ENCODE data around the gene NUMBL.

DNA sequence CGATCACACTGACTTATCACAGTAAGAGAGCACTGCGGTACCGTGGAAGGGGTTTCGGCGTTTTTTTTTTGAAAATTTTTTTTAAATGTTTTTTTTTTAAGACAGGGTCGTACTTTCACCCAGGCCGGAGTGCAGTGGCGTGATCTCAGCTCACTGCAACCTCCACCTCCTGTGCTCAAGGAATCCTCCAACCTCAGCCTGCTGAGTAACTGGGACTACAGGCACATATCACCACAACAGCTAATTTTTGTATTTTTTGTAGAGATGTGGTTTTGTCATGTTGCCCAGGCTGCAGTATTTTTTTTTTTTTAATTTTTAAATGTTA lies 70.3 kb downstream of the NUMBL start:
- TF ChIP-seq POLR2AphosphoS5 (IDR thresholded peaks at IDR 0.05), result no peak
- TF ChIP-seq, protein P1, sequence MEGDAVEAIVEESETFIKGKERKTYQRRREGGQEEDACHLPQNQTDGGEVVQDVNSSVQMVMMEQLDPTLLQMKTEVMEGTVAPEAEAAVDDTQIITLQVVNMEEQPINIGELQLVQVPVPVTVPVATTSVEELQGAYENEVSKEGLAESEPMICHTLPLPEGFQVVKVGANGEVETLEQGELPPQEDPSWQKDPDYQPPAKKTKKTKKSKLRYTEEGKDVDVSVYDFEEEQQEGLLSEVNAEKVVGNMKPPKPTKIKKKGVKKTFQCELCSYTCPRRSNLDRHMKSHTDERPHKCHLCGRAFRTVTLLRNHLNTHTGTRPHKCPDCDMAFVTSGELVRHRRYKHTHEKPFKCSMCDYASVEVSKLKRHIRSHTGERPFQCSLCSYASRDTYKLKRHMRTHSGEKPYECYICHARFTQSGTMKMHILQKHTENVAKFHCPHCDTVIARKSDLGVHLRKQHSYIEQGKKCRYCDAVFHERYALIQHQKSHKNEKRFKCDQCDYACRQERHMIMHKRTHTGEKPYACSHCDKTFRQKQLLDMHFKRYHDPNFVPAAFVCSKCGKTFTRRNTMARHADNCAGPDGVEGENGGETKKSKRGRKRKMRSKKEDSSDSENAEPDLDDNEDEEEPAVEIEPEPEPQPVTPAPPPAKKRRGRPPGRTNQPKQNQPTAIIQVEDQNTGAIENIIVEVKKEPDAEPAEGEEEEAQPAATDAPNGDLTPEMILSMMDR (IDR thresholded peaks at IDR 0.05), result no peak

Measured in suprapubic skin (tissue), 3 donors.